ENCODE results near the gene RGS19. TPM values are rescaled to one million over a fixed set of nuclear protein-coding genes. Genes with fewer than 3 reads are reported as not detected.

Gene RGS19
- total RNA-seq, 1 donor from 2014 or later, result 29.0 TPM

DNA sequence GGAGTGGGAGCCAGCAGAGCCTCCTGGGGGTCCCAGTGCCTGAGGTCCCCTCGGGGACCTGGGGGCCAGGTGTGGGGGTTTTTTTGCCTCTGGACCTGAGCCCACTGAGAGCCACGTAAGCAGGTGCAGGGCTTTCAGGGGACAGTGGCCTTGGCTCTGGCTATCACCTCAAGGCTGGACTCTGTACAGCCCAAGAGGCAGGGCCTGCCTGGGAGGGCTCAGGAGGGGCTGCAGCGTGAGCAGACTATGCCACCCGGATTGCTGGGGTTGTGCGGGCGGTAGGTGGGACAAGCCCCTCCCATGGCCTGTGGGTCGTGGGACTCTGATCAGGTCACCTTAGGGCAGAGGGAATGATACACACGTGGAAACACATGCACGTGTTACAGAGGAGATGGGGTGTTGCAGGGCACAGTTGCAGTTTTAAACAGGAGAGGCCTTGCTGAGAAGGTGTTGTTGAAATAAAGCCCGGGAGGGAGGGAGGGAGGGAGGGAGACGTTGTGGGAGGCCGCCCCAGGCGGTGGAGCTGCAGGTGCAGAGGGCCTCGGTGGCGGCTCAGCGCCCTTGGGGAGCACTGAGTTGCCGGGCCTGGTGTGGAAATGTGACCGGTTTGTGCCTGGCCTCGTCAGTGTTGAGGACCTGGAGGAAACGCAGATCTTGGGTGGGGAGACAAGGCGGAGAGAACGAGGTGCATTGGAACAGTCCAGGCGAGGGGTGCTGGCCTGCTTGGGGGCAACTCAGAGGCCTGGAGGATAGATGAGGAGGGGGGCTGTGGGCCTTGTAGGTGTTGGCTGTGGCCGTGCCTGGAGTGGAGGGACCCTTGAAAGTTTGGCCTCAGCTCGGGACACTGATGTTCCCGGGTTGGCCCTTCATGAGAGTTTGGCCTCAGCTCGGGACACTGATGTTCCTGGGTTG lies 14.0 kb downstream of the RGS19 start:
- DNase-seq (ENCODE audit: low spot score), result no peak

GRCh38 chr20:64064145-64064698 lies 15.1 kb downstream of the RGS19 start:
- no peak for DNase-seq (ENCODE audit: low spot score)

DNA sequence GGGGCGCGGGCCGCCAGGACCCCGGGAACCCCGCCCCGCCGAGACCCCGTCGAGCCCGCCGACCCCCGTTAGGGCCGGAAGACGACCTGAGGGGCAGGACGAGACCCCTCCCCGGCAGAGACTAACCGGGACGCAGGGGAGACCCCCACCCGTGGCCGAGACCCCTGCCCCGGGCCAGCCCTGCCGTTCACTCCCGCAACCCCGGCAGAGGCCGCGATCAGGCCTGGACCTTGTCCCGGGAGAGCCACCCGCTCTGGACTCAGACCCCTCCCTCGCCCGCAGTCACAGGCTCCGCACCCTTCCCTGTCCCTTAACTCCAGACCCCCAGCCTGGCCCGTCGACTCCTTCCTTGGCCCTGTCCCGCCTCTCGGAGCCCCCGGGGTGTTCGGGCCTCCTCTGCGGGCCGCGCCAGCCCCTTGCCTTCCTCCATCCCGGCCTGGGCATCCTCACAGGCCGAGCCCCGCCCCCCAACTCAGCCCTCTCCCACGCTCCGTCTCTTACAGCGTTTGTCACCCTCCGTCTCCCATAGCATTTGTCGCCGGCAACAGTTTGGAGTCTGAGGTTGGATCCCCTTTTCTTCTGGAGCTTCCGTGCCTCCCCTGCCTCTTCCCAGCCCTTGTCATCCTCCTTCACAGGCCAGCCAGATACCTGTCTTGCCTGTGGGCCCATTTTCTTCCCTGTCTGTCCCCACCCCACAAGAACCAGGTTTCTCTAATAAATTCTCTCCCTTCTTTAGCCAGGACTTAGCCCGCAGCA lies 15.8 kb downstream of the RGS19 start:
- no peak for DNase-seq (ENCODE audit: low spot score)

DNA sequence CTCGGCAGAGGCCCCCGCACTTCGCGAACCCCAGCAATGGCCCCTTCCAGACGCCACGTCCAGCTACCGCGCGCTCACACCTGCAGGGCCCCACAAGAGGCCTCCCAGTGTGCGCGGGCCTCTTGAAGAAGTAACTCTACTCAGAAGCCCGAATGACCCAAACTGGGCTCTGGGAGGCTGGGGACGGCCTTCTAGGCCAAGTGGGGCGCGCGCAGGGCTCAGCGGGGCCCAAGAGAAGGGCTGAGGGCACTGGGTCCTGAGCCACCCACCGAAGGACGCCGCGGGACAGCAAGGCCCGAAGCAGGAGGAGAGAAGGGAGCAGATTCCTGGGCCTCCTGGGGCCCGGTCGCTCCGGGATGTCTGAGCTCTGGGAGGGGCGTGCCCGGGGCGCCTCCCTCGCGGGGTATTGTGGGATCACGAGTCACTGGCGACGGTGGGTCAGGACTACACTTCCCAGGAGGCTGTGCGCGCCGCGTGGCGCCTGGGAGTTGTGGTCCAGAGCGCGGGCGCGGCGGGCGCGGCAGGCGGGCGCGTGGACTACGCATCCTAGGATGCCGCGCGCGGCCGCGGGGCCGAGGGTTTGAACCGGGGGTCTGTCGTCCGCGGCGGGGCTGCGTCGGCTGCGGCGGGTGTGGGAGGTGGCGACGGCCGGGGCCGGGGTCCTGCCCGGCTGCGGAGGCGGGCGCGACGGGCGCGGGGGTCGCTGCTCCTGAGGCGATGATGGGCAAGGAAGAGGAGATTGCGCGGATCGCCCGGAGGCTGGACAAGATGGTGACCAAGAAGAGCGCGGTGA lies 16.5 kb downstream of the RGS19 start, which contains the start of gene TCEA2:
Gene TCEA2 (plus strand): TSS at position 603 of the 793 bp plus-strand sequence. CDS start 115 bp downstream, at position 718.
- peak; percentile 99 for DNase-seq (ENCODE audit: low spot score)

- DNase-seq (ENCODE audit: low spot score), result no peak
Observed at GRCh38 chr20:64062276-64062595, 17.1 kb downstream of the RGS19 start.

- DNase-seq (ENCODE audit: low spot score), result no peak
Observed at GRCh38 chr20:64058536-64058935, 20.8 kb downstream of the RGS19 start.

DNA sequence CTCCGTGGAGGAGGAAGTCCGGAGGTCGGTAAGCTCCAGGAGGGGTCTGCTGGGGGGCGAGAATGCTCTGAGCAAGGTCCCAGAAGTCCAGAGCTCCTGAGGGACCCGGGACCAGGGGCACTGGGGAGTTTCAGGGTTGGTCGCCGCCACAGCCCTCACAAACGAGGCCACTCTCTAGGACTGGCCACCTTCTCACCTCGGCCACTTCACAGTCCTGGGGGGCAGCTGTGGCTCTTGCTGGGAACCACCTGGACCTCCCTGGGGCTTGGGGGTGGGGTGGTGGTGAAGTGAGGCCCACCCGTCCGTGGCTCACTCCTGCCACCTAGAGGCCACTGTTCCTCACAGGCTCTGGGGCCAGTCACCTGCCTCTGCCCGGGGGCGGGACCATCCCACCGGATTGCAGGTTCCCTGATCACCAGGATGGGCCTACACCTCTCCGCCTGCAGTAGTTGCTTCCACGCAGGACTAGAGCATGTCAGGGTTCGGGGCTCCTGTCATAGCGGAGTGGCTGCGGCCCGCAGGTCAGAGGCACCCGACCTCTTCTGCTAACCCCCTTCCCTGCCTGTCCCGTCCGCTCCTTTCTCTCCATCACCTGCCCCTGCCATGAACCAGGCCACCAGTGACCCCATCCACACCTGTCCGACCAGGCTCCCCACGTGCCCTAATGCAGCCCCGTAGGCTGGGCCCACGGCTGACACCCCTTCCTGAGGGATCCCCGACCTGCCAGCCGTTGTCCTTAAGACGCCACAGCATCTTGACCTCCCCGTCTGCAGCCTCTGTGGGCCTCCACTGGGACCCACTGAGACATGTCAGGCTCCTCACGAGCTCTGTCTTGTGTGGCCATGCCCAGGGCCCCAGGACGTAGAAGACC lies 21.5 kb downstream of the RGS19 start:
- no peak for DNase-seq (ENCODE audit: low spot score)

GRCh38 chr20:64056889-64057627 lies 22.3 kb downstream of the RGS19 start:
- DNase-seq (ENCODE audit: low spot score), result no peak

DNA sequence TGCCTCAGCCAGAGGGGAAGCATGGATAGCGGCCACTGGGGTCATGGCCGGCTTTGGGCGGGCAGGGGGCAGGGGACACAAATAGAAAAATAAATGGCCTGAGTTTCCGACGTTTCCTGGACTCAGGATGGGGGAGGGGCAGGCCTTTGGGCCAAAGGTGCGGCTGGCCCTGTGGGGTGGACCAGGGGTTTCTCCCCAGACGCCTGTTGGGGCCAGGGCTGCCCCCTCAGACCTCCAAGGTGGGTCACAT lies 22.8 kb downstream of the RGS19 start:
- no peak for DNase-seq (ENCODE audit: low spot score)

- DNase-seq (ENCODE audit: low spot score), result no peak
Observed at GRCh38 chr20:64055893-64056638, 23.3 kb downstream of the RGS19 start.

DNA sequence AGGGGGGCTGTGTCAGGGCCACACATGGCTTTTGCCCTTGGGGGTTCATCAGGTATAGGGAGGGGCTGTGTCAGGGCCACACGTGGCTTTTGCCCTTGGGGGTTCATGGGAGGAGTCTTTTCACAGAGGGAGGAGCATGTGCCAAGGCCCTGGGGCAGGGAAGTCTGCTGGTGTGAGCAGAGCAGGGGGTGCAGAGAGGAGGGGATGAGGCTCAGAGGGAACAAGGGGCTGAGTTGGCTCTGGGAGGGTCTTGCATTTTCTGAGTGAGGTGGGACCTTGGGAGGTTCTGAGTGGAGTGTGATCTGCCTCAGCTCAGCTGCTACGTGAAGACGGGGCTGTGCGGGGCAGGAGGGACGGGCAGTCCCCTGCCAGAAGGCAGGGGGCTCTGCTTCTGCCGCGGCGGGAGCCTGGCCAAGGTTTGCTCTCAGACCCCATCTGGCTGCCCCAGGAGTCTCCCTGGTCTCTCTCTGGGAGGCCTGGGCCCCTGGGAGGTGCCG lies 23.9 kb downstream of the RGS19 start:
- no peak for DNase-seq (ENCODE audit: low spot score)

DNA sequence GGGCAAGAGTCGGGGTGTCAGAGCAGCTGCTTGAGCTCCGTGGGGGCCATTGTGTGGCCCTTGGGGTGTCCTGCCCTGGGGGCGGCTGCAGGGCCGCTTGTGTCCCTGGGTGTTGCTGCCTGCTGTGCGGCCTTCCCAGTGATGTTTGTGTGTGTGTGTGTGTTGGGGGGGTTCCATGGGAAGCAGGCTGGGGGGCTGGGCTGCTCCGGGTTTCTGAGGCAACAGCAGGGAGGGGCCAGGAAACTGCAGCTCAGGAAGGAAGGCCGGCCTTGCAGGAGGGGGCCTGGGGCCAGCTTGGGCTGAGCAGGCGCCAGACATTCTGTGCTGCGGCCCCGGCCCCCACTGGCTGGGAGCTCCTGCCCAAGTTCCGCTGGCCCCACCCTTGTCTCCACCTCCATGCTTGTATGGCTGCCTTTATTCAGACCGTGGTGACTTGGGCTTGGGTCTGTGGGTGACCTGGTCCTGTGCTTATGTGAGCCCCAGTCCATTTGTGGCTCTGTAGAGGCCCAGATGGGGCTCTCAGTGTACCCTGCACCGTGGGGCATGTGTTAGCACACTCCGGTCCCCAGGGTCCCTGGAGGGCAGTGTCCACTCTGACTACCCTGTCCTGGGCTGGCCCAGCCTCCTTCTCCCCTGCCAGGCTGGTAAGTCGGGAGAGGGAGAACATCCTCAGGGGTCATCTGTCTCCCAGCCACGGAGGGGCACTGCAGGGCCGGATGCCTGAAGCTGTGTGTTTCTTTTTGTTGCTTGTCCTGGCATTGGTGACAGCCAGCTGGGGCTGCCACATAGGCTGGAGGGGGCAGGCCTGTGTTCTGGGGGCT lies 25.3 kb downstream of the RGS19 start:
- peak; percentile 93 for DNase-seq (ENCODE audit: low spot score)

- no peak for DNase-seq (ENCODE audit: low spot score)
Observed at GRCh38 chr20:64052987-64053840, 26.1 kb downstream of the RGS19 start.

DNA sequence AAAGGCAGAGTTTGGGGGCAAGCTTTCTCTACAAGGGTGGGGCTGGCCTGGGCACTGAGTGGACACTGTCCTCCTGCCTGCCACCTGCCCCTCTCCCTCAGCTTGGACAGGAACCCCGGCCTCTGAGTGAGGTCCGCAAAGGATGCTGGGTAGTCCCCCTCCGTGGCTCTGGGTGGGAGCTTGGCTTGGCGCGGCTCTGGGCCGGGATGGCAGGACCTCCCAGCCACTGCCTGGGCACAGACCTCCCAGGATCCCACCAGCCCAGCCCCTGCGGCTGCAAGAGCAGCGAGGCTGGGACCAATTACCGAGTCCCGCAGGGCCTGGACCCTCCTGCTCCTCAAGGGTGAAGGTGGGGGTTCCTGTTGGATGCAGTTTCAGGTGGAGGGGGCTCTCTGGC lies 27.0 kb downstream of the RGS19 start:
- DNase-seq (ENCODE audit: low spot score), result no peak

- DNase-seq (ENCODE audit: low spot score), result no peak
Observed at GRCh38 chr20:64051561-64052325, 27.6 kb downstream of the RGS19 start.

DNA sequence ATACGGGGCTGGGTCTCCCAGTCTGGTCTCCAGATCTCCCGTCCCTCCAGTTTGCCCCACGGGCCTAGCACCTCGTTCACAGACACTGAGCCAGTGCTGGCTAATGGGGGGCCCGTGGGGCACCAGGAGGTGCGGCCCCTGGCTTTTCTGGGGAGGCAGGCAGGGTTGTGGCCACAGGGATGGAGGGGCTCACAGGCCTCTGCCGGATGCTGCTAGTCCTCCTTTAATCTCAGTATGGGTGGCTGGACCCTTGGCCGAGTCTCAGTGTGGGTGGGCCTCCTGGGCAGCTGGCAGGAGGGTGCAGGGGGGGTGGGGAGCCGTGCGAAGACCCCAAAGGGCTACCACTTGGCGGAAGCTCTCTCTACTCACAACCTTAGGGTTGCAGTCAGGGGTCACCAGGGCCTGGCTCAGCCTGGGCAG lies 28.3 kb downstream of the RGS19 start:
- DNase-seq (ENCODE audit: low spot score), result no peak

Data from mesenteric fat pad (tissue), 1 donor.